Measurements from ENCODE around the gene KCNRG.
"Not testable (repeated sequence)": the region's sequence is repeated elsewhere in the genome, so short reads cannot be mapped to it uniquely, and the experiment has no call there.

KCNRG gene, protein sequence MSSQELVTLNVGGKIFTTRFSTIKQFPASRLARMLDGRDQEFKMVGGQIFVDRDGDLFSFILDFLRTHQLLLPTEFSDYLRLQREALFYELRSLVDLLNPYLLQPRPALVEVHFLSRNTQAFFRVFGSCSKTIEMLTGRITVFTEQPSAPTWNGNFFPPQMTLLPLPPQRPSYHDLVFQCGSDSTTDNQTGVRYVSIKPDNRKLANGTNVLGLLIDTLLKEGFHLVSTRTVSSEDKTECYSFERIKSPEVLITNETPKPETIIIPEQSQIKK

DNA sequence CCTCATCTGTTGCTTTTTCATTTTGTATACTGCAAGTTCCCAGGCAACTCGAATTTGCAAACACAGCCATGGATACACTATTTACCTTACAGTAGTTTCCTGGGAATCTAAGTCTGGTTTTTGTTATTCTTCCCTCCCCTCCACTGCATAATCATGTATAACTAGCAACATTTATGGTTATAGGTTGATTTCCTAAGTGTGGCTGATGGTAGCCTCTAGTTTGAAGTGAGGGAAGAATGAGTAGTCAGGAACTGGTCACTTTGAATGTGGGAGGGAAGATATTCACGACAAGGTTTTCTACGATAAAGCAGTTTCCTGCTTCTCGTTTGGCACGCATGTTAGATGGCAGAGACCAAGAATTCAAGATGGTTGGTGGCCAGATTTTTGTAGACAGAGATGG lies at the start of gene KCNRG:
Gene KCNRG (plus strand): TSS at position 187 of the 400 bp plus-strand sequence. CDS start 50 bp downstream, at position 237.
- Histone ChIP-seq H3K4me3 (ENCODE audit: low read depth in 1 of 2, low read length in 2 of 2) (no peak within 1 kb of the TSS), H3K36me3 (ENCODE audit: control insufficient read depth in 1 of 2, insufficient read depth in 2 of 2, low read length in 2 of 2) (peaks cover 24 to 31% of the 10 kb centered on the region in 2 donors), H3K9me3 (ENCODE audit: control insufficient read depth in 1 of 2, low read length in 2 of 2) (no peaks in the 10 kb centered on the region), H3K27me3 (ENCODE audit: low read depth, low read length) (no peaks in the 10 kb centered on the region), H3K27ac (ENCODE audit: low read length) (peak within 1 kb of the TSS; percentile 3), H3K4me1 (ENCODE audit: control insufficient read depth in 1 of 2, insufficient read depth in 2 of 2, low read length in 2 of 2) (peaks cover 4 to 21% of the 10 kb centered on the region in 2 donors)

DNA sequence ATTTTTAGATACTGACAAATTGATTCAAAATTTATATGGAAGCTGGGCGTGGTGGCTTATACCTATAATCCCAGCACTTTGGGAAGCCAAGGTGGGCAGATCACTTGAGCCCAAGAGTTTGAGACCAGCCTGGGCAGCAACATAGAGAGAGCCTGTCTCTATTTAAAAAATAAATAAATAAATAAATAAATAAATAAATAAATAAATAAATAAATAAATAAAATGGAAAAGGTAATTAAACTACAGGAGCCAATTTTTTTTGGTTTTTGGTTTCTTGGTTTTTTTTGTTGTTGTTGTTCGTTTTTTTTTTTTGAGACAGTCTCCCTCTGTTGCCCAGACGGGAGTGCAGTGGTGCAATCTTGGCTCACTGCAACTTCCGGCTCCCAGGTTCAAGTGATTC lies 47.8 kb upstream of the KCNRG start:
- Histone ChIP-seq H3K27me3 (ENCODE audit: low read depth, low read length) (no peaks in the 10 kb centered on the region), H3K27ac (ENCODE audit: low read length) (no peak overlapping the region), H3K4me3 (ENCODE audit: low read depth in 1 of 2, low read length in 2 of 2) (no peak overlapping the region), H3K36me3 (ENCODE audit: control insufficient read depth in 1 of 2, insufficient read depth in 2 of 2, low read length in 2 of 2) (peaks cover 0 to 4% of the 10 kb centered on the region in 2 donors), H3K9me3 (ENCODE audit: control insufficient read depth in 1 of 2, low read length in 2 of 2) (peaks cover 0 to under 1% of the 10 kb centered on the region in 2 donors), H3K4me1 (ENCODE audit: control insufficient read depth in 1 of 2, insufficient read depth in 2 of 2, low read length in 2 of 2) (no peaks in the 10 kb centered on the region)

DNA sequence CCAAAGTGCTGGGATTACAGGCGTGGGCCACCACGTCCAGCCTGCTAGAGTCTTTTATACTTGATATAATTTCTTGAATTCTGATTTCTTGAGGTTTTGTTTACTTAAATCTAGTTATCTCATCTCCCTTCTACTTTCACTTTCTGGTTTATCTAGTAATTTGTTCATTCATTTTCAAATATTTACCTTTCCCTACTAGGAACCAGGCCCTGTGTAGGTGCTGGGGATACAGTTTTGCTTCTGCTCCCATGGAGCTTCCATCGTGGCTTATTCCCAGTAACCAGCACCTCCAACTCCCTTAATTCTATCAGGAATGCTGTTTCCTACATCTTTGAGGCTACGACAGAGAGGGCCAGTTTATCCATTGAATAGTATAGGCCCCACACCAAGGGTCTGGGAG lies 42.5 kb upstream of the KCNRG start:
- H3K9me3 ChIP-seq (ENCODE audit: control insufficient read depth in 1 of 2, low read length in 2 of 2): no peaks in the 10 kb centered on the region
- H3K4me3 ChIP-seq (ENCODE audit: low read depth in 1 of 2, low read length in 2 of 2): no peak overlapping the region
- no peaks in the 10 kb centered on the region for H3K27me3 ChIP-seq (ENCODE audit: low read depth, low read length)
- no peaks in the 10 kb centered on the region for H3K36me3 ChIP-seq (ENCODE audit: control insufficient read depth in 1 of 2, insufficient read depth in 2 of 2, low read length in 2 of 2)
- no peak overlapping the region for H3K27ac ChIP-seq (ENCODE audit: low read length)
- H3K4me1 ChIP-seq (ENCODE audit: control insufficient read depth in 1 of 2, insufficient read depth in 2 of 2, low read length in 2 of 2): no peaks in the 10 kb centered on the region

DNA sequence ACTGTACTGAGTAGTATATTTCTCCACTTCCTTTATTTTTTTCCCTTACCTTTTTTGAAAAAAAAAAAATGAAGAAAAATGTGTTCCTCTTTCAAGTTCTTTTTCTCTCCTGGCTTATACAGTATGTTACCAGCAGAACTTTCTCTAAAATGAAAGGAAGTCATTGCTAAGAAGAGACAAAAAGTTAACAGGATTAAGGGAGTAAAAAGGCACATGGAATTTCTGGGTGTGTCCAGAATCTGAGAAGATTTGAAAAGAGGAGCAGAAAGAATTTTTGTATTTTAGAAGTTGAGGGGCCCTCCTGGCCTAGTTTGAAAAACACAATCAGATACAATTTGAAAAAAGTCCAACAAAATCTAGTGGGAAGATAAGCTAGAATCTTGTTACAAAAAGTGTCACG lies 39.4 kb upstream of the KCNRG start:
- H3K27ac ChIP-seq (ENCODE audit: low read length): no peak overlapping the region
- H3K9me3 ChIP-seq (ENCODE audit: control insufficient read depth in 1 of 2, low read length in 2 of 2): no peaks in the 10 kb centered on the region
- no peaks in the 10 kb centered on the region for H3K27me3 ChIP-seq (ENCODE audit: low read depth, low read length)
- H3K4me3 ChIP-seq (ENCODE audit: low read depth in 1 of 2, low read length in 2 of 2): no peak overlapping the region
- no peaks in the 10 kb centered on the region for H3K4me1 ChIP-seq (ENCODE audit: control insufficient read depth in 1 of 2, insufficient read depth in 2 of 2, low read length in 2 of 2)
- no peaks in the 10 kb centered on the region for H3K36me3 ChIP-seq (ENCODE audit: control insufficient read depth in 1 of 2, insufficient read depth in 2 of 2, low read length in 2 of 2)

DNA sequence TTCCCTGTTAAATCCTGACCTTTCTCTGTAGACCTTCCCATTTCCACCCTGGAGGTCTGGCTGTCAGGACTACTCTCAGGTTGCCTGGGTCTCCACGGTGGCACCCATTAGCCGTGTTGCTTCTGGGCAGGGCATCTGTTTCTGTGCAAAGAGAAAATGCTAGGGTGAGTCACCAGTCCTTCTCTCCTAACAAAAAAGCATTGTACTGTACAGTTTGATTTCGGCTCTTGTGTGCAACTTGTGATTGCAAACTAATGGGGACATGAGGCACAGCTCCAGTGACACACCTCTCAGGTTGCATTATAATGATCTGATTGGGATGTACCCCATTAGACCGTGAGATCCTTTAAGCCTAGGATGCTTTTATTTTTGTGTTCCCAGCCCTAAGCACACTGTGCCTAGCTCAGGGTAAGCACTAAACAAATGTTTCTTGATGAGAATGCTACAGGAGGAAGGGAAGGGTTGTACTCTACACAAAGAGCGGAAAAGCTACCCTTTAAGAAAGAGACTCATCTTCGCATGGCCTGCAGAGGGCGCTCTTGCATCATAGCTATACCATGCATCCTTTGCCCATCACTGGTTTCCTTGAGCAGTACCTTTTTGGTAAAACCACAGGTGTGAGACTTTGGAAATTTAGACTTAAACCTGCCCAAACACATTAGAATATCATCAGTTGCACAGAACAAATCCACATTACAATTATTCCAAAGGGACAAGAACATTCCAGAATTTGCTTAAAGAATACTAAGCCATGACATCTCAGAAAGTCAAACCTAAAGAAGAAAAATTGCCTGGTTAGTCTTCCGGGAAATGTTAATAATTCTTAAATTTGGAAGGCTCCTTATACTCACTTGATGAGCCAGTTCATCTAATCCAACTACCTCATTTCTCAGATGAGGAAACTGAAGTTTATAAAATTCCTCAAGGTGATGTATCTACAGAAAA lies 38.7 kb upstream of the KCNRG start:
- H3K27me3 ChIP-seq (ENCODE audit: low read depth, low read length): no peaks in the 10 kb centered on the region
- H3K4me1 ChIP-seq (ENCODE audit: control insufficient read depth in 1 of 2, insufficient read depth in 2 of 2, low read length in 2 of 2): no peaks in the 10 kb centered on the region
- H3K9me3 ChIP-seq (ENCODE audit: control insufficient read depth in 1 of 2, low read length in 2 of 2): no peaks in the 10 kb centered on the region
- no peak overlapping the region for H3K27ac ChIP-seq (ENCODE audit: low read length)
- H3K36me3 ChIP-seq (ENCODE audit: control insufficient read depth in 1 of 2, insufficient read depth in 2 of 2, low read length in 2 of 2): no peaks in the 10 kb centered on the region
- no peak overlapping the region for H3K4me3 ChIP-seq (ENCODE audit: low read depth in 1 of 2, low read length in 2 of 2)

DNA sequence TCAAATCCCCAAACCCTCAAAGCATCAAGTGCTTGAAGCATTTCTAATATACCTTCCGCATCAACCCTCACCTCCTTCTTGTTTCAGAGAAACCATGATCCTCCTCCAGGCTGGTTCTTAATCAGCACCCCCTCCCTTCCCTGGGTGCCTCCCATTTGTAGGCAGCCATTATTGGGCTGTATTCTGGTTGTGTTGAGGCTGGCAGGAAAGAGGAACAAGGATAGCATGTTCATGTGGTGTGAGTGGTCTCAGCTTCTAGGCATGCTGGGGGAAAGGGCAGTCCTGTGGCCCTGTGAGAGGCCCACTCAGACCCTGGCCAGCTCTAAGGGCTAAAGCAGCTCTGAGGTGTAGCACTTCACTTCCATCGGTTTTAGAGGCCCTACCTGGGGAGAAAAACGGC lies 37.3 kb upstream of the KCNRG start:
- Histone ChIP-seq H3K27ac (ENCODE audit: low read length) (no peak overlapping the region), H3K27me3 (ENCODE audit: low read depth, low read length) (no peaks in the 10 kb centered on the region), H3K36me3 (ENCODE audit: control insufficient read depth in 1 of 2, insufficient read depth in 2 of 2, low read length in 2 of 2) (no peaks in the 10 kb centered on the region), H3K4me3 (ENCODE audit: low read depth in 1 of 2, low read length in 2 of 2) (no peak overlapping the region), H3K9me3 (ENCODE audit: control insufficient read depth in 1 of 2, low read length in 2 of 2) (no peaks in the 10 kb centered on the region), H3K4me1 (ENCODE audit: control insufficient read depth in 1 of 2, insufficient read depth in 2 of 2, low read length in 2 of 2) (no peaks in the 10 kb centered on the region)

DNA sequence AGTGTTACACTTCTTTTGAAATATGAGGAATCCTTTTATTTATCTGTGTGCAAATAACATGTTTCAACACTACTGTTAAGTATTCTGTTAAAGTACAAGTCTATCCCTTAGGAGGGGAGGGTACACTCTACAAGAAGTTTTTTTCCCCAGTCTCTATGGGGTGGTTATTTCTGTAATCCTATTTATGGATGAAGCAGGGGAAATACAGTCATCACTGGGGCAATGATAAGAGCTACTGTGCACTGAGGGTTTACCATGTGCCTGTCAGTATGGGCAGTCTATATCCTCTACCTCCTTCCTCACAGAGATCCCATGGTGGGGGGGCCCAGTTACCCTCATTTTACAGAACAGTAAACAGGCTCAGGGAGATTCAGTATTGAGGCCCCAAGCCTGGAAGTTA lies 35.0 kb upstream of the KCNRG start:
- Histone ChIP-seq H3K27ac (ENCODE audit: low read length) (no peak overlapping the region), H3K4me3 (ENCODE audit: low read depth in 1 of 2, low read length in 2 of 2) (no peak overlapping the region)

DNA sequence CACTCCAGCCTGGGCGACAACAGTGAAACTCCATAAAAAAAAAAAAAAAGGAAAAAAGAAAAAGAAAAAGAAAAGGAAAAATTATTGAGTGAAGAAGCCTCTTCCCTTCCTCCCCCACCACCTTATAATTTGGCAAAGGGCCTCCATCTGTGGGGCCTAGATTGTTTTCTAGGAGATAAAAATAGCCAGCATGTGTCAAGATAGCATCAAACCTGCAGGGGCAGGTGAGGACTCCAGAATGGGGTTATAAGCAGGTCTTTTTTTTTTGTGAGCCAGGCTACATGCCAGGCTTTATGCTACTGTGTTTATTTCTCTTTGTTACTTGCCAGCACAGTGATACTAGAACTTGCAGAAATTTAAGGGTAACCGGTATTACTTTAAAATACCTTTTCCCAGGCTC lies 30.1 kb upstream of the KCNRG start:
- no peaks in the 10 kb centered on the region for H3K27me3 ChIP-seq (ENCODE audit: low read depth, low read length)
- no peaks in the 10 kb centered on the region for H3K36me3 ChIP-seq (ENCODE audit: control insufficient read depth in 1 of 2, insufficient read depth in 2 of 2, low read length in 2 of 2)
- H3K4me3 ChIP-seq (ENCODE audit: low read depth in 1 of 2, low read length in 2 of 2): no peak overlapping the region
- peaks cover 0 to 3% of the 10 kb centered on the region in 2 donors for H3K4me1 ChIP-seq (ENCODE audit: control insufficient read depth in 1 of 2, insufficient read depth in 2 of 2, low read length in 2 of 2)
- no peaks in the 10 kb centered on the region for H3K9me3 ChIP-seq (ENCODE audit: control insufficient read depth in 1 of 2, low read length in 2 of 2)
- no peak overlapping the region for H3K27ac ChIP-seq (ENCODE audit: low read length)

More for the DNA sequence above, 35.0 kb upstream of the KCNRG start:
- Histone ChIP-seq H3K9me3 (ENCODE audit: control insufficient read depth in 1 of 2, low read length in 2 of 2) (no peaks in the 10 kb centered on the region), H3K4me1 (ENCODE audit: control insufficient read depth in 1 of 2, insufficient read depth in 2 of 2, low read length in 2 of 2) (no peaks in the 10 kb centered on the region), H3K27me3 (ENCODE audit: low read depth, low read length) (no peaks in the 10 kb centered on the region), H3K36me3 (ENCODE audit: control insufficient read depth in 1 of 2, insufficient read depth in 2 of 2, low read length in 2 of 2) (no peaks in the 10 kb centered on the region)

DNA sequence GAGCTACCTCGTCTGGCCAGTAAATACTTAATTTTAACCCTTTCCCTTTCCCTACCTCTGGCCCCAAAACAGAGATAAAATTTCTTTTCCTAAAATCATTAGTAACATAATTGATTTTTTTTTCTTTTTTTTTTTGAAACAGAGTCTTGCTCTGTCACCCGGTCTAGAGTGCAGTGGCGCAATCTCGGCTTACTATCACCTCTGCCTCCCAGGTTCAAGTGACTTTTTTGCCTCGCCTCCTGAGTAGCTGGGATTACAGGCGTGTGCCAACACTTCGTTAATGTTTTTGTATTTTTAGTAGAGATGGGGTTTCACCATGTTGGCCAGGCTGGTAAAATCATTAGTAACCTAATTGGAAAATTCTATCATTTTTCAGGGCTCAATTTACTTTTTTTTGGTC lies 28.8 kb upstream of the KCNRG start:
- H3K9me3 ChIP-seq (ENCODE audit: control insufficient read depth in 1 of 2, low read length in 2 of 2): no peaks in the 10 kb centered on the region
- H3K36me3 ChIP-seq (ENCODE audit: control insufficient read depth in 1 of 2, insufficient read depth in 2 of 2, low read length in 2 of 2): no peaks in the 10 kb centered on the region
- H3K27me3 ChIP-seq (ENCODE audit: low read depth, low read length): no peaks in the 10 kb centered on the region
- H3K27ac ChIP-seq (ENCODE audit: low read length): no peak overlapping the region
- peaks cover 0 to 3% of the 10 kb centered on the region in 2 donors for H3K4me1 ChIP-seq (ENCODE audit: control insufficient read depth in 1 of 2, insufficient read depth in 2 of 2, low read length in 2 of 2)
- no peak overlapping the region for H3K4me3 ChIP-seq (ENCODE audit: low read depth in 1 of 2, low read length in 2 of 2)

DNA sequence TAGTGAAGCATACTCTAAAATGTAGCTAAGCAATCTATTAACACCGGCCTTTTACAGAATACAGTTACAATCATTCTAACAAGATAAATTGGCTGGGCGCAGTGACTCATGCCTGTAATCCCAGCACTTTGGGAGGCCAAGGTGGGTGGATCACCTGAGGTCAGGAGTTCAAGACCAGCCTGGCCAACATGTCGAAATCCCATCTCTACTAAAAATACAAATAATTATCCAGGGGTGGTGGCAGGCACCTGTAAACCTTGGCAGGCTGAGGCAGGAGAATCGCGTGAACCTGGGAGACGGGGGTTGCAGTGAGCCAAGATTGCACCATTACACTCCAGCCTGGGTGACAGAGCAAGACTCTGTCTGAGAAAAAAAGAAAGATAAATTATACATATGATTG lies 24.6 kb upstream of the KCNRG start:
- H3K27me3 ChIP-seq (ENCODE audit: low read depth, low read length); H3K9me3 ChIP-seq (ENCODE audit: control insufficient read depth in 1 of 2, low read length in 2 of 2); H3K27ac ChIP-seq (ENCODE audit: low read length); H3K4me3 ChIP-seq (ENCODE audit: low read depth in 1 of 2, low read length in 2 of 2); H3K4me1 ChIP-seq (ENCODE audit: control insufficient read depth in 1 of 2, insufficient read depth in 2 of 2, low read length in 2 of 2); H3K36me3 ChIP-seq (ENCODE audit: control insufficient read depth in 1 of 2, insufficient read depth in 2 of 2, low read length in 2 of 2): not testable (repeated sequence)

DNA sequence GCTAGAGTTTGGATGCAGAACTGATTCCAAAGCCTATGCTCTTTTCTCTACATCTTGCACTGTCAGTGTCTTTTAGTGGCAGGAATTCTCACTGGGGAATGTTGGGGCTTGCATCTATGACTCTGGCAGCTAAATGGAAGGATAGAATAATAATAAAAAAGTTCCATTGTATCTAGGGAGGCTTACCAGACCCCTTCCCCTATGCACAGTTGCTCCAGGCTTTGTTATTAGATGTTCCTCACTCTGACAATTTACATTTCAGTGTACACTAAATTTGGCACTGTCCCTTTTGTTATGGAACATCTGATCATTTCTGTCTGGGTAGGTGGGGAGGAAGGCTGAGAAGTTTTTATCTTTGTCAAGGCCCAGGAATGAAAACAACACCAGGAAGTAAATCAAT lies 22.1 kb upstream of the KCNRG start:
- Histone ChIP-seq H3K4me1 (ENCODE audit: control insufficient read depth in 1 of 2, insufficient read depth in 2 of 2, low read length in 2 of 2) (peaks cover 8% of the 10 kb centered on the region in 2 donors), H3K4me3 (ENCODE audit: low read depth in 1 of 2, low read length in 2 of 2) (no peak overlapping the region), H3K9me3 (ENCODE audit: control insufficient read depth in 1 of 2, low read length in 2 of 2) (no peaks in the 10 kb centered on the region), H3K27me3 (ENCODE audit: low read depth, low read length) (no peaks in the 10 kb centered on the region), H3K36me3 (ENCODE audit: control insufficient read depth in 1 of 2, insufficient read depth in 2 of 2, low read length in 2 of 2) (peaks cover 0 to under 1% of the 10 kb centered on the region in 2 donors), H3K27ac (ENCODE audit: low read length) (no peak overlapping the region)

Data from muscle layer of duodenum (tissue), 2 donors.